Measurements from ENCODE around the gene CPEB2.

Gene CPEB2

DNA sequence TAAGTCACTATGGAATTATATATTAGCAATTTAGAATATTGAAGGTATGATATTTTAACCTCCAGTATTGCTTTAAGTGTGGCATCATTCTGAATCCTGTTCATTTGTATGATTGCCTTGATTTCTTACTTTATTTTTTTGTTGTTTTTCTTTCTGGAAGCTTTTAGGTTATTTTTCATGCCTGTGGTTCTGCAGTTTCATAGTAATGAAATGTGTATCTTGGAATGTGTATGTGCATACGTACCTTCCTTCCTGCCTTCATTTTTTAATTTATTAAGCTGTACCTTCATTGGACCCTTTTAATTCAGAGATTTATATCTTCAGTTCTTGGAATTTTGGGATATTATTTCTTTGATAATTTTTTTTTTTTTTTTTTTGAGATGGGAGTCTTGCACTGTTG, 22.1 kb downstream of the CPEB2 start:
- no peaks in the 10 kb centered on the region for H3K9me3 Mint-ChIP-seq
- no peak overlapping the region for H3K27ac Mint-ChIP-seq
- ATAC-seq (no peak), DNase-seq (no peak)
- no peak overlapping the region for H3K4me3 Mint-ChIP-seq
- H3K27me3 Mint-ChIP-seq = no peaks in the 10 kb centered on the region
- H3K4me1 Mint-ChIP-seq = peaks cover 38% of the 10 kb centered on the region

DNA sequence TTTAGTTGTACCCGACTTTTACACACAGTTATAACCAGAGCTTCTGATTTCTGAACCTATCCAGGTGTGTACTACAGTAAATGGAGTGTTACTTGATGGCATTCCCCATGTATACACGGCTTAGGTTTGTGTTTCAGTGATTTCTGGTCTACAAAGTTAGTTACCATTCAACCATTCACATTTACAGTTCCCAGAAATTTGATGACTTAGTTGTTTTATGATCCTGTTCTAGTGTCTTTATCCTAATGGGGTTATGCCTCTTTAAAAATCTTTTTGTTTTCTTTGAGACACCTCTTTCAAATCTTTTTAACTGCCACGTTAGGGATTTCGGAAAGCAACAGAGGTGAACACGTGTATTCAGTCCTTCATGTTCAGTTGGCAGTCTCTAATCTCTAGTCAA, 23.4 kb downstream of the CPEB2 start:
- no peak overlapping the region for H3K27ac Mint-ChIP-seq
- no peaks in the 10 kb centered on the region for H3K27me3 Mint-ChIP-seq
- ATAC-seq = no peak
- H3K4me3 Mint-ChIP-seq = no peak overlapping the region
- no peaks in the 10 kb centered on the region for H3K9me3 Mint-ChIP-seq
- H3K4me1 Mint-ChIP-seq = peaks cover 32% of the 10 kb centered on the region
- DNase-seq = no peak

GRCh38 chr4:15027921-15028435, 25.7 kb downstream of the CPEB2 start:
- no peak for ATAC-seq
- no peak overlapping the region for H3K27ac Mint-ChIP-seq
- H3K4me1 Mint-ChIP-seq = peaks cover 19% of the 10 kb centered on the region

DNA sequence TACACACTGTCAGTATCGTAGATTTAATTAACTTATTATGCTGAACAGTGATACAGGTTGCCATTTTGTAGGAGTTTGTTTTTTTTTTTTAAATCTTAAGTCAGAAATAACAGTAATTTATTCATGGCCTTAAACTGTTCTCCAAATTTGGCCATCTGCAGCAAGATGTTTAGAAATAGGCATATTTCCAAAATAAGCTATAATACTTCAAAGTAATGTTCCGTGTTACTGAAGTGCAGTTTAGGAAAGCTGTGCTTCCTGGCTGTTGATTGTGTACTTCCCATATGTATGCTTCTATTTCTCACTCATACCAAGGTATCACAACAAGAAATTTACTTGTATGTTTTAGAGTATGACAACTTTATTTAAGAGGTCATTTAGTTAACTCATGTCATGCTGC, 28.9 kb downstream of the CPEB2 start:
- Mint-ChIP-seq H3K9me3 (no peaks in the 10 kb centered on the region), H3K27me3 (no peaks in the 10 kb centered on the region), H3K4me3 (no peak overlapping the region), H3K4me1 (peaks cover 10% of the 10 kb centered on the region), H3K27ac (no peak overlapping the region)
- ATAC-seq (no peak), DNase-seq (no peak)

More at GRCh38 chr4:15027921-15028435, 25.7 kb downstream of the CPEB2 start:
- DNase-seq = no peak
- Mint-ChIP-seq H3K4me3 (no peak overlapping the region), H3K9me3 (no peaks in the 10 kb centered on the region), H3K27me3 (no peaks in the 10 kb centered on the region)

DNA sequence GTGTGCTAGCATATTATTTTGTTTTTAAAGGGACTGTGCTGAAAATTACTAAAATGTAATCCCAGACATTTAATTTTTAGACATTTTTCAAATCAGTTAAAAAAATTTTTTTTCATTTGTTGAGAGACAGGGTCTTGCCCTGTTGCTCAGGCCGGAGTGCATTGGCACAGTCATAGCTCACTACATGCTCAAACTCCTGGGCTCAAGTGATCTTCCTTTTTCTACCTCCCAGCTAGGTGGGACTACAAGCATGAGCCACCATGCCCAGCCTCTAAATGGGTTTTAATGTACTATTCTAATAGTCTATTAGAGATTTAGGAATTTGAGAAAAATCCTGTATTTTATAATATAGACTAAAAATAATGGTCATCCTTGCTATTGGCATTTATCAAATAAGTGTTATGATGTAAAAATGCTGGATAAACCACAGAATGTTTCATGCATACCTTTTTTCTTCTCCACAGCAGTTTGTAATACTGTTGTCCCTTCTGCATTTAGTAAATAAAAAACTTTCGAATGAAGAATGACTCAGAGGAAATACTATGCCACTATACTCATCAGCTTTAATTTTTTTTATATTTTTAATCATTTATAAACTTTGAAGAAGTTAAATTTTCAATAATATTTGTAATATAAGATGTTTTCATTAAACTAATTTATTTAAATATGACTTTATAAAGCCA, 29.9 kb downstream of the CPEB2 start:
- DNase-seq (no peak), ATAC-seq (no peak)
- Mint-ChIP-seq H3K4me3 (no peak overlapping the region), H3K9me3 (no peaks in the 10 kb centered on the region), H3K27me3 (no peaks in the 10 kb centered on the region), H3K27ac (no peak overlapping the region), H3K4me1 (peaks cover 9% of the 10 kb centered on the region)

DNA sequence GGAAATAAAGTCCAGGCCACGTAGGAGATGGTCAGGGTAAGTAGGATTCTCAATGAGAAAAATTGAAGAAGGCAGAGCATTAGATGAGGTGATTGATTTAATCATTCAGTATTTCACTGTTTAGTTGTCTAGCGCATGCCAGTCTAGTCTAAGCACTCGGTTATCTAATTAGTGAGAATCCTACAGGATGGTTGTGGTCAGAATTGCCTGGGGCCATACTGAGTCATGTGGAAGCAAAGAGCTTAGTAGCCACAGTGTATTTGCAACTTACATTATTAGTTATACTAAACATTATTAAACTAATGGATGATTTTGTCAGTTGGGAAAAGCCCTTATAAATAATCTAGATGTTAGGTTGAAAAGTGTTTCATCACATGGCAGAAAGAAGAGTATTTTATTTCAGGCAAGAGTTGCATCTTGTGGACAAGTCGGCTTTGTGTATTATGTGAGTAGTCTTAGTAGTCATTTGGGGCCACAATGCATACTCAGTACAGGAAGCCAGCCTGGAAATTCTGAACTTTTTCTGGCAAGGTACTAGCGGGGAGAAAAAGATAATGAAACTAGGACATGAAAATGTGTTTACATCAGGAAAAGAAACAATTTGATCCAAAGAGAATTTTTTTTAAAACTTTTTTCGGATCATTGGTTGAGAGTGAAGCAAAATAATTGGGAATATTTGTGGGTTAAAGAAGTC, 31.9 kb downstream of the CPEB2 start:
- Mint-ChIP-seq H3K27ac (no peak overlapping the region), H3K9me3 (no peaks in the 10 kb centered on the region)

DNA sequence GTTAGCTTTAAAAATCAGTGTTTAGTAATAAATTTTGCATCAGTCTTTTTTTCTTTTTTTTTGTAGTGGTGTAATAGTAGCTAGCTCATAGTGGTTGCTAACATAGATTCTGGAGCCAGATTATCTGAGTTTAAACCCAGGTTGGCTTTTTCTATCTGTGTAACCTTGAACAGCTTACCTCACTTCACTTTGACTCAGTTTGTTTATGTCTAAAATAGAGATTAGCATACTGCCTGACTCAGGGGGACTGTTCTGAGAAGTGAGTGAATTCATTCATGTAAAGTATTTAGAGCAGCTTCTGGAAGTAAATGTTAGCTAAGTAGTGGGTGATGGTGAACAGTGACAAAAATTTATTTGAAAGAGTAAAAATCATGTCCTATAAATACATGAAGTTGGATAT, 32.9 kb downstream of the CPEB2 start:
- Mint-ChIP-seq H3K4me1 (no peaks in the 10 kb centered on the region), H3K4me3 (no peak overlapping the region), H3K27me3 (no peaks in the 10 kb centered on the region), H3K9me3 (no peaks in the 10 kb centered on the region), H3K27ac (no peak overlapping the region)
- ATAC-seq (peak; percentile 52), DNase-seq (no peak)

More for the DNA sequence above, 31.9 kb downstream of the CPEB2 start:
- DNase-seq (no peak), ATAC-seq (no peak)
- Mint-ChIP-seq H3K27me3 (no peaks in the 10 kb centered on the region), H3K4me3 (no peak overlapping the region), H3K4me1 (peaks cover 6% of the 10 kb centered on the region)

- Mint-ChIP-seq H3K27ac (no peak overlapping the region), H3K4me3 (no peak overlapping the region), H3K4me1 (no peaks in the 10 kb centered on the region), H3K27me3 (no peaks in the 10 kb centered on the region), H3K9me3 (no peaks in the 10 kb centered on the region)
- no peak for ATAC-seq
- no peak for DNase-seq
Observed at GRCh38 chr4:15037923-15038541, 35.8 kb downstream of the CPEB2 start.

- H3K27ac Mint-ChIP-seq = no peak overlapping the region
- no peaks in the 10 kb centered on the region for H3K9me3 Mint-ChIP-seq
- no peak for DNase-seq
- ATAC-seq = no peak
- H3K4me1 Mint-ChIP-seq = no peaks in the 10 kb centered on the region
- no peaks in the 10 kb centered on the region for H3K27me3 Mint-ChIP-seq
- no peak overlapping the region for H3K4me3 Mint-ChIP-seq
Observed at GRCh38 chr4:15040916-15041463, 38.7 kb downstream of the CPEB2 start.

DNA sequence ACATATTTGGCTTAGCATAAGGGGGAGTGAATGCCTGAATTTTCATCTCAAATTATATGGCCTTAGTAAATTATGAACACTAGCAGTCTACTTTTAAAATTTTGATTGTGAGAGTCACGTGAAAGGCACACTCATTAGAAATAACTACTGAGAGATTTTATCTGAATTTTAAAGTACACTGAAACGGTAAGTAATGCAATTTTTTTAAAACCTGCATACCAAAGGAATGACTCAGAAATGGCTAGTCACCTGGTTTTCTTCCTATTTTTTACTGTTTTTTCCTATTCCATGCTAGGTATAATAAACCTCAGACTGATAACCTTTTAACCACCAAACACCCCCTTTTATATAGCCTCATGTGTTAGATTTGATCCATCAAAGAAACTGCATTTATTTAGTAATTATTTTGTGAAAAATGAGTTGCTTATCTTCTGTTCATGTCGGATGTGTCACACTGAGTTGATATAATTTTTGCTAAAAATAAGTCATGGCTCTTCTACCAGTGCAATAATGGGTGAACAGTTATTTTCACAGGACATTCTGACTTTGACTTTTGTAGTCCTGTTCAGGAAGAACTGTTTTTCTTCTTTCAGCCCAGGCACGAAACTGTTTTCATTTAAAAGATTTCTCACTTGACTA, 40.4 kb downstream of the CPEB2 start:
- H3K4me3 Mint-ChIP-seq = no peak overlapping the region
- no peak for DNase-seq
- H3K9me3 Mint-ChIP-seq = no peaks in the 10 kb centered on the region
- no peak for ATAC-seq
- no peak overlapping the region for H3K27ac Mint-ChIP-seq
- H3K27me3 Mint-ChIP-seq = no peaks in the 10 kb centered on the region
- H3K4me1 Mint-ChIP-seq = no peaks in the 10 kb centered on the region

- Mint-ChIP-seq H3K9me3 (no peaks in the 10 kb centered on the region), H3K4me3 (no peak overlapping the region), H3K27me3 (no peaks in the 10 kb centered on the region), H3K27ac (no peak overlapping the region), H3K4me1 (no peaks in the 10 kb centered on the region)
- ATAC-seq = no peak
- no peak for DNase-seq
Observed at GRCh38 chr4:15043226-15043625, 40.9 kb downstream of the CPEB2 start.

GRCh38 chr4:15043922-15044321, 41.6 kb downstream of the CPEB2 start:
- Mint-ChIP-seq H3K27me3 (no peaks in the 10 kb centered on the region), H3K27ac (no peak overlapping the region), H3K4me3 (no peak overlapping the region), H3K4me1 (no peaks in the 10 kb centered on the region), H3K9me3 (no peaks in the 10 kb centered on the region)
- no peak for ATAC-seq
- DNase-seq = no peak

DNA sequence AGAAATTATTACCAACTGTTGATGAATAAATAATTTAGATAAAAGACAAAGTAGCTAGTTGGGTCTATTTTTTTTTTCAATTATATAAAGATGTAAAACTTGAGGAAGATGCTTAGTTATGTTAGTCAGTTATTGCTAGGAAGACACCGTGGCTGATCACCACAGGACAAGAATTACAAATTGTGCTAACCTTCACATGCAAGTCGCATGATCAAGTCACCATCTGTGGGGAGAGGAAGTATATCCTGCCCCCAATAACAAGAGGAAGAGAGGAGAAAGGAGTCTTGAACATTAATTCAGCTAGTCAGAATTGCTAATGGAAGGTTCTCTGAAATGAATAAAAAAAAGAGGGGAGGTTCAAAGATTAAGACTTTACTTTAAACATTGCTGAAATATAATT, 52.3 kb downstream of the CPEB2 start:
- no peaks in the 10 kb centered on the region for H3K4me1 Mint-ChIP-seq
- H3K4me3 Mint-ChIP-seq = no peak overlapping the region
- ATAC-seq (no peak), DNase-seq (no peak)
- H3K27ac Mint-ChIP-seq = no peak overlapping the region
- H3K27me3 Mint-ChIP-seq = no peaks in the 10 kb centered on the region
- H3K9me3 Mint-ChIP-seq = no peaks in the 10 kb centered on the region

DNA sequence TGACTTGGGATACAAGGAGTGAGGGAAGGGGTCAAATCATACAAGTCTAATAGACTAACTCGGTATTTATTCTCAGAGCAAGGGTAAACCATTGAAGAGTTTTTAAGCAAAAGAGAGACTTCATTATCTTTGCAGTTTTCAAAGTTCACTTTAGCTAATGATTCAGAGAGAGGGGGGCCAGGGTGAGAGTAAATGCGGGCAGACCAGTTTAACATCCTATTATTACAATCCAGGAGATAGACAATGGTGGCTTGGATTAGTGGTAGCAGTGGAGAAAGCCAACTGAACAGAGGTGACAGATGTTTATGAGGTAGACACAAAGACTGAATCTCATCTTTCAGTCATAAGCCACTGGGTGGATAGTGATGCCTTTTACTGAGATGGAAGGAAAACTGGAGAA, 57.9 kb downstream of the CPEB2 start:
- H3K27me3 Mint-ChIP-seq = no peaks in the 10 kb centered on the region
- no peak overlapping the region for H3K4me3 Mint-ChIP-seq
- no peaks in the 10 kb centered on the region for H3K9me3 Mint-ChIP-seq
- H3K4me1 Mint-ChIP-seq = no peaks in the 10 kb centered on the region
- DNase-seq = no peak
- ATAC-seq = no peak
- H3K27ac Mint-ChIP-seq = no peak overlapping the region

GRCh38 chr4:15063341-15063740, 61.1 kb downstream of the CPEB2 start:
- no peaks in the 10 kb centered on the region for H3K27me3 Mint-ChIP-seq
- no peak overlapping the region for H3K4me3 Mint-ChIP-seq
- H3K4me1 Mint-ChIP-seq = no peaks in the 10 kb centered on the region
- no peaks in the 10 kb centered on the region for H3K9me3 Mint-ChIP-seq
- DNase-seq = no peak
- no peak for ATAC-seq
- H3K27ac Mint-ChIP-seq = no peak overlapping the region

DNA sequence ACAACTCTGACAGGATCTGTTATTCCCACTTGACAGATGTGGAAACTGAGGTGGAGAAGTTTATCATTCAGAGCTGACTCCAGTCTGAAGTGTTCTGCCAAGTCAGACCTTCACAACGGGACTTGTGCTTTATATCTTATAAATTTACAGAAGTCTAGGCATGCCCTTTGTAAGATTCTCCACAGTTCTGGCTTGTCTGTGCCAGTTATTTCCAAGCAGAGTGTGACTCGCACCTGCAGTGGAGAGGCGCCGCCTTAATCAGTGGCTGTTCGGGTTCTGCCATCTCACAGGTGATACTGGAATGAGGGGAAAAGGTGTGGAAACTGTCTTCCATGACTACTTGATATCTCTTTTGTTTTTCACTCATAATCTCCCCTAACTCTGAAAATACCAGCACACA, 63.2 kb downstream of the CPEB2 start:
- H3K27me3 Mint-ChIP-seq = no peaks in the 10 kb centered on the region
- no peak overlapping the region for H3K4me3 Mint-ChIP-seq
- H3K27ac Mint-ChIP-seq = peak overlapping the region in 1 of 2 donors; percentile 56
- ATAC-seq = no peak
- no peaks in the 10 kb centered on the region for H3K4me1 Mint-ChIP-seq
- DNase-seq = no peak
- no peaks in the 10 kb centered on the region for H3K9me3 Mint-ChIP-seq

Measured in stimulated activated naive CD8-positive, alpha-beta T cell treated with anti-CD3 and anti-CD28 coated beads, Interleukin-15, amount 100 ng/mL, for 72 hours (primary cell).